Lower lobe of right lung (tissue), 2 donors: Measurements from ENCODE around the gene MPG. TPM values are rescaled to one million over a fixed set of nuclear protein-coding genes. Genes with fewer than 3 reads are reported as not detected.

Experiments
- ATAC-seq, 2 donors: fragments of 200-7000 bp; cut with Tn5 transposase; one replicate each; pipeline ENCODE4 v1.9.1; 2020 to 2022; ENCODE audit warnings: mild to moderate bottlenecking in 2 of 2, moderate library complexity in 2 of 2
- DNase-seq: peaks from one replicate; pipeline ENCODE4 v3.0.0-alpha.2; 2020
- H3K27ac ChIP-seq: fragments of 200-600 bp; one replicate; pipeline ENCODE4 v1.8.0; 2022
- H3K27me3 ChIP-seq: fragments of 200-600 bp; one replicate; pipeline ENCODE4 v1.8.0; 2022; ENCODE audit warnings: low read depth
- H3K36me3 ChIP-seq: fragments of 200-600 bp; one replicate; pipeline ENCODE4 v1.8.0; 2022; ENCODE audit warnings: mild to moderate bottlenecking
- H3K4me1 ChIP-seq: fragments of 200-600 bp; one replicate; pipeline ENCODE4 v1.8.0; 2022
- H3K4me3 ChIP-seq: fragments of 200-600 bp; one replicate; pipeline ENCODE4 v1.8.0; 2022; ENCODE audit warnings: mild to moderate bottlenecking
- H3K9me3 ChIP-seq: fragments of 200-600 bp; one replicate; pipeline ENCODE4 v1.8.0; 2022
- CTCF ChIP-seq: fragments of 200-600 bp; IDR thresholded peaks from one replicate; pipeline ENCODE4 v1.8.0; 2022; ENCODE audit warnings: antibody characterized with exemption, mild to moderate bottlenecking
- intact Hi-C: fragments of 100-400 bp; cut with DNase I; formaldehyde crosslinking; loops from one replicate; pipeline ENCODE4 v1.11.0; 2022
- total RNA-seq: library from RNA; stranded (reverse); fragmentation: NEBNext Ultra II Directional; extraction: Animal tissue kit (Norgen Biotek cat#: 25700); gene quantifications from one replicate; pipeline ENCODE4 v1.2.1, GENCODE V29; 2021
- donor health status: DM: no; HTN: yes; CAD: no; lungs with severe emphysema.

MPG gene
- total RNA-seq, 1 donor from 2014 or later, result 38.5 TPM

- Histone ChIP-seq H3K27me3 (no peaks in the 10 kb centered on the region), H3K9me3 (no peaks in the 10 kb centered on the region), H3K4me1 (peaks cover 25% of the 10 kb centered on the region), H3K36me3 (peaks cover 45% of the 10 kb centered on the region), H3K27ac (peak overlapping the region; percentile 84), H3K4me3 (peak overlapping the region; percentile 87)
- TF ChIP-seq CTCF, result no peak
- ATAC-seq (no peak), DNase-seq (no peak)
- intact Hi-C loops, result no loop called here
Observed at GRCh38 chr16:54237-54581, 23.8 kb upstream of the MPG start.

GRCh38 chr16:55571-56136 lies 22.4 kb upstream of the MPG start:
- intact Hi-C loops, result no loop called here
- peaks cover 55% of the 10 kb centered on the region for H3K36me3 ChIP-seq

DNA sequence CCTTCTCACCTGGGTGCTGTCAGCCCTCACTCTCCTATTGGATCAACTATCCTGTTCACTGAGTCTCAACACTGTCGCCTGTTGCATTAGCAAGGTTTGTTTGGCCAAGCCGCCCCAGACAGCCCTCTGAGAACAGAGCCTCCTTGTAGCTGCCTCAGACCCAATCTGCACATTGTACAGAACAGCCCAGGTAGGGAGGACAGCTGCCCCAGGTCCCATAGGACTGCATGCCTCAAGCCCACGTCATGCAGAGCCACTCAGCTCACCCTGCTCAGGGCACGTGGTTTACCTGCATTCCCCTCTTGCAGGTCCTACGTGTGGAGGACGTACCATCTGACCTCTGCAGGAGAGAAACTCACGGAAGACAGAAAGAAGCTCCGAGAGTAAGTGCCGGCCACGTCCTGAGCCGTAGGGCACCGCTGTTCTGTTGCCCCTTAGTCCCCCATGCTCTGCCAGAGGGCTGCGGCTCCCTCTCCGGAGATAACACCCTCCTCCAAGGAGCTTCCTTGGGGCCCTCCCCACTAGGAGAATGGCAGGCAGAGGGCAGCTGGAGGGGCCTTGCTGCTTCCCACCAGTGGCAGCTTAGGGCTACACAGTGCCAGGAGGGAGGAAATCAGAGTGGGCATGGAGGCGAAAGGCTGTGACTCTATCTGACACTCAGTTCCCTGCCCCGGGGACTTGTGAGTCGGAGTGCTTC lies 21.6 kb upstream of the MPG start:
- Histone ChIP-seq H3K9me3 (no peaks in the 10 kb centered on the region), H3K27ac (no peak overlapping the region), H3K36me3 (peaks cover 63% of the 10 kb centered on the region), H3K4me1 (peaks cover 20% of the 10 kb centered on the region), H3K27me3 (no peaks in the 10 kb centered on the region), H3K4me3 (no peak overlapping the region)
- intact Hi-C loops, result no loop called here
- no peak for ATAC-seq
- TF ChIP-seq CTCF, result no peak
- no peak for DNase-seq

More at GRCh38 chr16:55571-56136, 22.4 kb upstream of the MPG start:
- Histone ChIP-seq H3K4me1 (peaks cover 25% of the 10 kb centered on the region), H3K27me3 (no peaks in the 10 kb centered on the region), H3K4me3 (no peak overlapping the region), H3K27ac (no peak overlapping the region), H3K9me3 (no peaks in the 10 kb centered on the region)
- no peak for TF ChIP-seq CTCF
- ATAC-seq (no peak), DNase-seq (peak; percentile 24)

- no peak for ATAC-seq
- TF ChIP-seq CTCF, result no peak
- Histone ChIP-seq H3K9me3 (no peaks in the 10 kb centered on the region), H3K36me3 (peaks cover 76% of the 10 kb centered on the region), H3K4me1 (peaks cover 7% of the 10 kb centered on the region), H3K27ac (no peak overlapping the region), H3K27me3 (no peaks in the 10 kb centered on the region), H3K4me3 (no peak overlapping the region)
- intact Hi-C loops, result no loop called here
- peak; percentile 30 for DNase-seq
Observed at GRCh38 chr16:57711-58110, 20.3 kb upstream of the MPG start.

- ATAC-seq, result no peak
- H3K4me1 ChIP-seq, result peaks cover 7% of the 10 kb centered on the region
- H3K36me3 ChIP-seq, result peaks cover 86% of the 10 kb centered on the region
- peak; percentile 36 for DNase-seq
- H3K9me3 ChIP-seq, result no peaks in the 10 kb centered on the region
- no peak overlapping the region for H3K27ac ChIP-seq
- H3K27me3 ChIP-seq, result no peaks in the 10 kb centered on the region
- H3K4me3 ChIP-seq, result no peak overlapping the region
- intact Hi-C loops, result no loop called here
- no peak for TF ChIP-seq CTCF
Observed at GRCh38 chr16:58491-59439, 19.3 kb upstream of the MPG start.
